HCT116 (cell line): ENCODE measurements around the gene AGPAT3. TPM values are rescaled to one million over a fixed set of nuclear protein-coding genes. Genes with fewer than 3 reads are reported as not detected.

Experiments
- ATAC-seq: fragments of 200-7000 bp; cut with Tn5 transposase; 2 replicates; pipeline ENCODE4 v1.9.1; 2020; ENCODE audit warnings: mild to moderate bottlenecking, moderate library complexity
- BruUV-seq: library from RNA; stranded (reverse); fragments of 400-500 nt; replicated peaks from 2 replicates; lab custom pipeline; 2021; lab: Mats Ljungman, UMichigan
- CTCF ChIA-PET: fragments of 300-600 bp; sonication (Branson Sonifier 250); formaldehyde crosslinking; loops from one replicate; lab custom pipeline; 2021; ENCODE audit warnings: antibody characterized with exemption; lab: Charles Lee
- POLR2A ChIA-PET: fragments of 300-600, 350-600 bp; sonication (Branson Sonifier 250); formaldehyde crosslinking; loops from one replicate; lab custom pipeline; 2021; ENCODE audit warnings: antibody characterized with exemption; lab: Charles Lee
- RAD21 ChIA-PET, 2 experiments: fragments of 300-600 bp; sonication (Branson Sonifier 250); formaldehyde crosslinking; loops; one replicate each; lab custom pipeline; 2023; ENCODE audit warnings: low total read pairs in 2 of 2; ENCODE audit not compliant: uncharacterized antibody in 2 of 2, unreplicated experiment in 2 of 2, low non-redundant PET in 1 of 2; lab: Charles Lee
- DNase-seq: peaks from one replicate; pipeline ENCODE4 v3.0.0-alpha.2; 2010; ENCODE audit warnings: low read depth, low spot score
- H2AFZ ChIP-seq: fragments of 200-600 bp; shearing (Covaris generic), sonication (generic); 2 replicates; pipeline ENCODE4 v1.6.1; 2017; ENCODE audit warnings: low read depth, mixed run types, mixed read lengths, antibody characterized with exemption, low read length; ENCODE audit not compliant: poor library complexity, severe bottlenecking
- H3K27ac ChIP-seq: 2 replicates; pipeline ENCODE4 v1.5.1; 2012; ENCODE audit warnings: low read depth, low read length
- H3K27me3 ChIP-seq: fragments of 200-600 bp; sonication (generic); 2 replicates; pipeline ENCODE4 v1.6.1; 2016; ENCODE audit warnings: mixed run types, low read length, mixed read lengths; ENCODE audit not compliant: insufficient read depth
- H3K36me3 ChIP-seq, 2 experiments: fragments of 200-500 bp in 1 of 2; fragments of 200-600 bp in 1 of 2; sonication (Bioruptor generic) in 1 of 2; sonication (generic) in 1 of 2; 2 replicates each; pipeline versions ENCODE4 v1.5.1 to v1.6.1; 2014 to 2016; ENCODE audit warnings: low read length in 2 of 2, inconsistent platforms in 1 of 2, mixed read lengths in 1 of 2, mixed run types in 1 of 2; ENCODE audit not compliant: insufficient read depth in 2 of 2, control insufficient read depth in 1 of 2
- H3K4me1 ChIP-seq, 2 experiments: fragments of 200-600 bp in 1 of 2; sonication (generic) in 1 of 2; 2 replicates each; pipeline versions ENCODE4 v1.5.1 to v1.6.1; 2012 to 2017; ENCODE audit warnings: low read length in 2 of 2, inconsistent platforms in 1 of 2, mild to moderate bottlenecking in 1 of 2, mixed read lengths in 1 of 2, mixed run types in 1 of 2, moderate library complexity in 1 of 2; ENCODE audit not compliant: insufficient read depth in 2 of 2, control insufficient read depth in 1 of 2
- H3K4me2 ChIP-seq: fragments of 200-600 bp; sonication (generic); 2 replicates; pipeline ENCODE4 v1.6.1; 2017; ENCODE audit warnings: mixed run types, low read length, mixed read lengths
- H3K4me3 ChIP-seq, 2 experiments: fragments of 200-600 bp in 1 of 2; sonication (generic) in 1 of 2; replicated peaks in 1 of 2; 2 replicates each; pipeline ENCODE4 v1.5.1; 2011 to 2016; ENCODE audit warnings: low read length in 2 of 2, control low read depth in 1 of 2, low read depth in 1 of 2, mild to moderate bottlenecking in 1 of 2, mixed read lengths in 1 of 2, mixed run types in 1 of 2
- H3K79me2 ChIP-seq: fragments of 200-600 bp; sonication (generic); 2 replicates; pipeline ENCODE4 v1.6.1; 2017; ENCODE audit warnings: mild to moderate bottlenecking, mixed run types, low read length, moderate library complexity, mixed read lengths; ENCODE audit not compliant: insufficient read depth
- H3K9ac ChIP-seq: fragments of 200-600 bp; sonication (generic); 2 replicates; pipeline ENCODE4 v1.6.1; 2016; ENCODE audit warnings: low read length, mixed read lengths
- H3K9me2 ChIP-seq: fragments of 200-600 bp; sonication (generic), shearing (Covaris generic); 2 replicates; pipeline ENCODE4 v1.6.1; 2017; ENCODE audit warnings: mixed run types, mild to moderate bottlenecking, moderate library complexity; ENCODE audit not compliant: insufficient read depth
- H3K9me3 ChIP-seq, 2 experiments: fragments of 200-500 bp in 1 of 2; fragments of 200-600 bp in 1 of 2; sonication (Bioruptor generic) in 1 of 2; sonication (generic) in 1 of 2; 2 replicates each; pipeline ENCODE4 v1.6.1; 2014 to 2017; ENCODE audit warnings: low read length in 2 of 2, mixed read lengths in 2 of 2, inconsistent platforms in 1 of 2, low read depth in 1 of 2, mild to moderate bottlenecking in 1 of 2, mixed run types in 1 of 2, moderate library complexity in 1 of 2; ENCODE audit not compliant: control insufficient read depth in 1 of 2, insufficient read depth in 1 of 2
- H4K20me1 ChIP-seq: fragments of 200-600 bp; sonication (generic), shearing (Covaris generic); 2 replicates; pipeline ENCODE4 v1.6.1; 2017; ENCODE audit warnings: mixed run types, mild to moderate bottlenecking, moderate library complexity; ENCODE audit not compliant: insufficient read depth
- ATF3 ChIP-seq: IDR thresholded peaks from 2 replicates; pipeline ENCODE4 v1.6.1; 2012
- CEBPB ChIP-seq: IDR thresholded peaks from 2 replicates; pipeline ENCODE4 v1.6.1; 2012; ENCODE audit warnings: low read depth
- EZH2phosphoT487 ChIP-seq: fragments of 200-600 bp; IDR thresholded peaks from 2 replicates; pipeline ENCODE4 v1.6.1; 2018; ENCODE audit warnings: antibody characterized with exemption, borderline replicate concordance
- FOSL1 ChIP-seq: IDR thresholded peaks from 2 replicates; pipeline ENCODE4 v1.6.1; 2012; ENCODE audit warnings: low read depth
- POLR2AphosphoS5 ChIP-seq: IDR thresholded peaks from 2 replicates; pipeline ENCODE4 v1.6.1; 2011; ENCODE audit warnings: mild to moderate bottlenecking, low read depth, low read length, moderate library complexity
- TCF7L2 ChIP-seq: IDR thresholded peaks from 2 replicates; pipeline ENCODE4 v1.7.0; 2011; ENCODE audit warnings: borderline replicate concordance, inconsistent platforms; ENCODE audit not compliant: insufficient read depth, insufficient read length; ENCODE audit errors: extremely low read depth
- YY1 ChIP-seq: IDR thresholded peaks from 2 replicates; pipeline ENCODE4 v1.6.1; 2011; ENCODE audit warnings: low read length, low read depth, moderate library complexity, mild to moderate bottlenecking; ENCODE audit not compliant: insufficient replicate concordance; ENCODE audit errors: extremely low read depth
- intact Hi-C: fragments of 100-400 bp; cut with micrococcal nuclease; formaldehyde crosslinking; loops from 2 replicates; pipeline ENCODE4 v1.10.0; 2022
- total RNA-seq: library from RNA; stranded (reverse); gene quantifications from one replicate; pipeline ENCODE4 v1.2.1, GENCODE V29; 2021; ENCODE audit not compliant: unreplicated experiment

Gene AGPAT3
- total RNA-seq, 1 experiment from 2014 or later: 54.1 TPM

- intact Hi-C loops: no loop called here
- no peaks in the 10 kb centered on the region for H3K27me3 ChIP-seq
- no peak overlapping the region for H2AFZ ChIP-seq
- peak overlapping the region; percentile 15; the same call in 1 of the 2 replicates for H3K27ac ChIP-seq
- ChIA-PET CTCF (no interaction called here), POLR2A (no interaction called here), RAD21 (no interaction called here)
- H3K9ac ChIP-seq: no peak overlapping the region
- no peak for DNase-seq
- no peak for ATAC-seq
- peaks cover 22% of the 10 kb centered on the region; the same call in 1 of the 2 replicates for H3K79me2 ChIP-seq
- no peaks in the 10 kb centered on the region for H3K9me2 ChIP-seq
- peaks cover 46 to 66% of the 10 kb centered on the region in 2 experiments for H3K4me1 ChIP-seq
- H4K20me1 ChIP-seq: 0 out of 2 replicates have a peak, but pooled peaks cover 3% of the 10 kb centered on the region
- H3K9me3 ChIP-seq: no peaks in the 10 kb centered on the region
- no peak overlapping the region for H3K4me3 ChIP-seq
- no TSS peak for BruUV-seq
- no peaks in the 10 kb centered on the region for H3K36me3 ChIP-seq
- H3K4me2 ChIP-seq: no peak overlapping the region
- TF ChIP-seq YY1: no peak
- no peak for TF ChIP-seq CEBPB
These were observed 18.0 kb downstream of the AGPAT3 start for GRCh38 chr21:43882952-43883545.

- BruUV-seq: no TSS peak
- RAD21 ChIA-PET: interaction anchor here in 1 of 2 experiments (0.6 kb wide), 2 partner anchors 20 to 43 kb away, joined by 3 to 4 read pairs; no protein-coding TSS in a partner anchor
- POLR2A ChIA-PET: interaction anchor here (0.5 to 0.9 kb wide), 2 partner anchors 10 to 27 kb away, joined by 3 to 7 read pairs; no protein-coding TSS in a partner anchor
- peak overlapping the region; percentile 53 for H3K9ac ChIP-seq
- peak overlapping the region; percentile 81 for H3K4me2 ChIP-seq
- peak; percentile 87 for ATAC-seq
- H4K20me1 ChIP-seq: 0 out of 2 replicates have a peak, but pooled peaks cover 3% of the 10 kb centered on the region
- peaks cover 26% of the 10 kb centered on the region; the same call in 1 of the 2 replicates for H3K79me2 ChIP-seq
- H3K27me3 ChIP-seq: no peaks in the 10 kb centered on the region
- H3K4me1 ChIP-seq: peaks cover 44 to 55% of the 10 kb centered on the region in 2 experiments
- intact Hi-C loops: no loop called here
- CTCF ChIA-PET: no interaction called here
- H3K36me3 ChIP-seq: no peaks in the 10 kb centered on the region
- peak overlapping the region; percentile 15 to 21; a peak in 3 of 4 replicates for H3K4me3 ChIP-seq
- peak overlapping the region; percentile 82 for H3K27ac ChIP-seq
- no peak overlapping the region for H2AFZ ChIP-seq
- no peaks in the 10 kb centered on the region for H3K9me2 ChIP-seq
- peak; percentile 83 for DNase-seq
- H3K9me3 ChIP-seq: no peaks in the 10 kb centered on the region
- TF ChIP-seq POLR2AphosphoS5 (peak; percentile 31; the same call in 1 of the 2 replicates), TCF7L2 (peak; percentile 93), EZH2phosphoT487 (no peak), FOSL1 (no peak), ATF3 (no peak)
- TF ChIP-seq, all 23 proteins: peak for 2
These were observed 19.2 kb downstream of the AGPAT3 start for GRCh38 chr21:43884012-43884860.
